ENCODE results near the gene MCCD1. TPM values are rescaled to one million over a fixed set of nuclear protein-coding genes. Genes with fewer than 3 reads are reported as not detected.

Gene MCCD1
- polyA plus RNA-seq, 2 of the 4 experiments (the other 2 are of a cell fraction): not detected

DNA sequence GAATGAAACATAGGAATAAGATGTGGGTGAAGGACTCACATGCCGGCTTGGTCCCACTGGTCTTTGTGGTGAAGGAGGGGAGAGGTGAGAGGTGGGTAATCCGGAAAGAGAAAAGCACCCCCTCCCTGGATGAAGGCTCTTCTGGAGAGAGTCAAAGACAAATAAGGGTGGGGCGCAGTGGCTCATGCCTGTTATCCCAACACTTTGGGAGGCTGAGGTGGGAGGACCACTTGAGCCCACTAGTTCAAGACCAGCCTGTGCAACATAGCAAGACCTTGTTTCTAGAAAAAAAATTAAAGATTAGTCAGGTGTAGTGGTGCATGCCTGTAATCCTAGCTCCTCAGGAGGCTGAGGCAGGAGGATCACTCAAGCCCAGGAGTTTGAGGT lies 50.4 kb downstream of the MCCD1 start:
- WGBS (ENCODE audit: missing lambda C conversion rate): 89% methylated on average over 3 of the region's 3 CpGs

More for the DNA sequence above, 50.4 kb downstream of the MCCD1 start:
- H3K4me2 ChIP-seq: no peak overlapping the region
- no peaks in the 10 kb centered on the region for H3K9me3 ChIP-seq
- no peak overlapping the region for H3K27ac ChIP-seq
- no peak for FAIRE-seq
- ChIA-PET POLR2A (interaction anchor here (1.2 kb wide), 1 partner anchor 37 kb away, joined by 3 read pairs; the partner anchor contains the start of gene DDX39B), CTCF (interaction anchor here (1.6 to 18.3 kb wide), 4 partner anchors 9 to 30 kb away, joined by 4 to 338 read pairs (median 43); partner anchors contain the start of genes LTA and NCR3)
- peaks cover 6% of the 10 kb centered on the region; the same call in 1 of the 3 replicates for H3K4me1 ChIP-seq
- ATAC-seq: no peak
- TF ChIP-seq RARB (CRISPR knock-in tag; IDR thresholded peaks at IDR 0.05) (no peak), ELK1 (IDR thresholded peaks at IDR 0.05; ENCODE audit: low read depth, low read length) (no peak), GATA3 (IDR thresholded peaks at IDR 0.05; ENCODE audit: borderline replicate concordance) (no peak), PHF8 (IDR thresholded peaks at IDR 0.05; ENCODE audit: borderline replicate concordance, low read depth) (no peak), HOXA7 (CRISPR knock-in tag; IDR thresholded peaks at IDR 0.05) (no peak), CBX8 (IDR thresholded peaks at IDR 0.05) (no peak), POLR2A (IDR thresholded peaks at IDR 0.05; ENCODE audit: low read length) (no peak), REST (IDR thresholded peaks at IDR 0.05) (no peak), ZFP36 (IDR thresholded peaks at IDR 0.05; ENCODE audit: borderline replicate concordance, partially characterized antibody) (no peak), RFX5 (IDR thresholded peaks at IDR 0.05) (no peak)
- TF ChIP-seq, protein P1, sequence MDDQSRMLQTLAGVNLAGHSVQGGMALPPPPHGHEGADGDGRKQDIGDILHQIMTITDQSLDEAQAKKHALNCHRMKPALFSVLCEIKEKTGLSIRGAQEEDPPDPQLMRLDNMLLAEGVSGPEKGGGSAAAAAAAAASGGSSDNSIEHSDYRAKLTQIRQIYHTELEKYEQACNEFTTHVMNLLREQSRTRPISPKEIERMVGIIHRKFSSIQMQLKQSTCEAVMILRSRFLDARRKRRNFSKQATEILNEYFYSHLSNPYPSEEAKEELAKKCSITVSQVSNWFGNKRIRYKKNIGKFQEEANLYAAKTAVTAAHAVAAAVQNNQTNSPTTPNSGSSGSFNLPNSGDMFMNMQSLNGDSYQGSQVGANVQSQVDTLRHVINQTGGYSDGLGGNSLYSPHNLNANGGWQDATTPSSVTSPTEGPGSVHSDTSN (IDR thresholded peaks at IDR 0.05): no peak
- no peak overlapping the region for H3K4me3 ChIP-seq
- DNase-seq (ENCODE audit: low read depth in 1 of 2, low spot score in 1 of 2): no peak

Small RNA genes lying within 50 kb of the gene (small RNA-seq; reads per million reads assigned to genes)
- gene AL663061.1 (0 reads per million in 6 experiments), gene RF00019 (0 reads per million in 6 experiments), gene SNORD117 (7.9 to 391 (median 30.7) reads per million in 6 experiments), gene SNORD84 (0 reads per million in 6 experiments)

Other genes with a start within 250 kb of the MCCD1 start
- gene HLA-B, start 171.8 kb upstream of the MCCD1 start, polyA plus RNA-seq (2011; rRNA removed): 9.4 and 9.7 TPM in 2 replicates
- gene HLA-B, start 171.8 kb upstream of the MCCD1 start, polyA plus RNA-seq (2017; fragmentation: RNase III; extraction: RNeasy Plus Mini Kit Qiagen cat#74134 plus additional on column Dnase treatment): 9.0 to 10.0 TPM (median 9.9 TPM) in 3 replicates
- gene MICA, start 125.4 kb upstream of the MCCD1 start, polyA plus RNA-seq (2011; rRNA removed): 20.5 and 22.7 TPM in 2 replicates
- 18.6 to 22.8 TPM (median 20.1 TPM) in 3 replicates for gene MICA, start 125.4 kb upstream of the MCCD1 start, polyA plus RNA-seq (2017; fragmentation: RNase III; extraction: RNeasy Plus Mini Kit Qiagen cat#74134 plus additional on column Dnase treatment)
- gene MICB, start 30.8 kb upstream of the MCCD1 start, polyA plus RNA-seq (2011; rRNA removed): 6.8 and 7.9 TPM in 2 replicates
- 5.9 to 7.0 TPM (median 6.8 TPM) in 3 replicates for gene MICB, start 30.8 kb upstream of the MCCD1 start, polyA plus RNA-seq (2017; fragmentation: RNase III; extraction: RNeasy Plus Mini Kit Qiagen cat#74134 plus additional on column Dnase treatment)
- gene DDX39B, start 13.0 kb downstream of the MCCD1 start, polyA plus RNA-seq (2011; rRNA removed): 267 and 334 TPM in 2 replicates
- 434 to 464 TPM (median 441 TPM) in 3 replicates for gene DDX39B, start 13.0 kb downstream of the MCCD1 start, polyA plus RNA-seq (2017; fragmentation: RNase III; extraction: RNeasy Plus Mini Kit Qiagen cat#74134 plus additional on column Dnase treatment)
- gene ATP6V1G2, start 17.6 kb downstream of the MCCD1 start, polyA plus RNA-seq (2011; rRNA removed): 1.2 and 1.5 TPM in 2 replicates
- 0.57 to 0.75 TPM (median 0.64 TPM) in 3 replicates for gene ATP6V1G2, start 17.6 kb downstream of the MCCD1 start, polyA plus RNA-seq (2017; fragmentation: RNase III; extraction: RNeasy Plus Mini Kit Qiagen cat#74134 plus additional on column Dnase treatment)
- gene NFKBIL1, start 18.6 kb downstream of the MCCD1 start, polyA plus RNA-seq (2011; rRNA removed): 3.8 and 5.2 TPM in 2 replicates
- gene NFKBIL1, start 18.6 kb downstream of the MCCD1 start, polyA plus RNA-seq (2017; fragmentation: RNase III; extraction: RNeasy Plus Mini Kit Qiagen cat#74134 plus additional on column Dnase treatment): 7.4 to 9.0 TPM (median 7.6 TPM) in 3 replicates
- 0.07 TPM in 1 of 2 replicates, not detected in the other for gene LTA, start 43.3 kb downstream of the MCCD1 start, polyA plus RNA-seq (2011; rRNA removed)
- gene LTA, start 43.3 kb downstream of the MCCD1 start, polyA plus RNA-seq (2017; fragmentation: RNase III; extraction: RNeasy Plus Mini Kit Qiagen cat#74134 plus additional on column Dnase treatment): 0.07 to 0.08 TPM in 2 of 3 replicates, not detected in the other
- gene TNF, start 46.6 kb downstream of the MCCD1 start, polyA plus RNA-seq (2011; rRNA removed): 0.07 TPM in 1 of 2 replicates, not detected in the other
- gene TNF, start 46.6 kb downstream of the MCCD1 start, polyA plus RNA-seq (2017; fragmentation: RNase III; extraction: RNeasy Plus Mini Kit Qiagen cat#74134 plus additional on column Dnase treatment): not detected in 3 replicates
- 0.13 and 0.26 TPM in 2 replicates for gene LTB, start 53.5 kb downstream of the MCCD1 start, polyA plus RNA-seq (2011; rRNA removed)
- 0.14 to 0.57 TPM (median 0.33 TPM) in 3 replicates for gene LTB, start 53.5 kb downstream of the MCCD1 start, polyA plus RNA-seq (2017; fragmentation: RNase III; extraction: RNeasy Plus Mini Kit Qiagen cat#74134 plus additional on column Dnase treatment)
- gene LST1, start 57.3 kb downstream of the MCCD1 start, polyA plus RNA-seq (2011; rRNA removed): 0.17 and 0.19 TPM in 2 replicates
- gene LST1, start 57.3 kb downstream of the MCCD1 start, polyA plus RNA-seq (2017; fragmentation: RNase III; extraction: RNeasy Plus Mini Kit Qiagen cat#74134 plus additional on column Dnase treatment): 0.26 to 0.47 TPM in 2 of 3 replicates, not detected in the other
- gene NCR3, start 64.0 kb downstream of the MCCD1 start, polyA plus RNA-seq (2011; rRNA removed): not detected in 2 replicates
- not detected in 3 replicates for gene NCR3, start 64.0 kb downstream of the MCCD1 start, polyA plus RNA-seq (2017; fragmentation: RNase III; extraction: RNeasy Plus Mini Kit Qiagen cat#74134 plus additional on column Dnase treatment)
- gene AIF1, start 86.3 kb downstream of the MCCD1 start, polyA plus RNA-seq (2011; rRNA removed): not detected in 2 replicates
- gene AIF1, start 86.3 kb downstream of the MCCD1 start, polyA plus RNA-seq (2017; fragmentation: RNase III; extraction: RNeasy Plus Mini Kit Qiagen cat#74134 plus additional on column Dnase treatment): not detected in 3 replicates
- gene PRRC2A, start 91.8 kb downstream of the MCCD1 start, polyA plus RNA-seq (2011; rRNA removed): 26.0 and 28.0 TPM in 2 replicates
- gene PRRC2A, start 91.8 kb downstream of the MCCD1 start, polyA plus RNA-seq (2017; fragmentation: RNase III; extraction: RNeasy Plus Mini Kit Qiagen cat#74134 plus additional on column Dnase treatment): 60.7 to 63.0 TPM (median 61.1 TPM) in 3 replicates
- 50.4 and 59.4 TPM in 2 replicates for gene BAG6, start 123.7 kb downstream of the MCCD1 start, polyA plus RNA-seq (2011; rRNA removed)
- 107 to 123 TPM (median 121 TPM) in 3 replicates for gene BAG6, start 123.7 kb downstream of the MCCD1 start, polyA plus RNA-seq (2017; fragmentation: RNase III; extraction: RNeasy Plus Mini Kit Qiagen cat#74134 plus additional on column Dnase treatment)
- 2.6 and 4.1 TPM in 2 replicates for gene APOM, start 126.9 kb downstream of the MCCD1 start, polyA plus RNA-seq (2011; rRNA removed)
- 1.5 to 2.1 TPM (median 1.9 TPM) in 3 replicates for gene APOM, start 126.9 kb downstream of the MCCD1 start, polyA plus RNA-seq (2017; fragmentation: RNase III; extraction: RNeasy Plus Mini Kit Qiagen cat#74134 plus additional on column Dnase treatment)
- gene C6orf47, start 131.8 kb downstream of the MCCD1 start, polyA plus RNA-seq (2011; rRNA removed): 6.0 and 6.1 TPM in 2 replicates
- gene C6orf47, start 131.8 kb downstream of the MCCD1 start, polyA plus RNA-seq (2017; fragmentation: RNase III; extraction: RNeasy Plus Mini Kit Qiagen cat#74134 plus additional on column Dnase treatment): 10.7 to 13.6 TPM (median 11.9 TPM) in 3 replicates
- gene GPANK1, start 136.0 kb downstream of the MCCD1 start, polyA plus RNA-seq (2011; rRNA removed): 10.0 and 11.0 TPM in 2 replicates
- gene GPANK1, start 136.0 kb downstream of the MCCD1 start, polyA plus RNA-seq (2017; fragmentation: RNase III; extraction: RNeasy Plus Mini Kit Qiagen cat#74134 plus additional on column Dnase treatment): 9.7 to 11.7 TPM (median 11.0 TPM) in 3 replicates
- 41.8 and 61.0 TPM in 2 replicates for gene CSNK2B, start 137.1 kb downstream of the MCCD1 start, polyA plus RNA-seq (2011; rRNA removed)
- 134 to 141 TPM (median 141 TPM) in 3 replicates for gene CSNK2B, start 137.1 kb downstream of the MCCD1 start, polyA plus RNA-seq (2017; fragmentation: RNase III; extraction: RNeasy Plus Mini Kit Qiagen cat#74134 plus additional on column Dnase treatment)
- 5.9 and 6.7 TPM in 2 replicates for gene LY6G5B, start 141.0 kb downstream of the MCCD1 start, polyA plus RNA-seq (2011; rRNA removed)
- gene LY6G5B, start 141.0 kb downstream of the MCCD1 start, polyA plus RNA-seq (2017; fragmentation: RNase III; extraction: RNeasy Plus Mini Kit Qiagen cat#74134 plus additional on column Dnase treatment): 9.0 to 12.3 TPM (median 9.9 TPM) in 3 replicates
- 1.2 and 1.6 TPM in 2 replicates for gene LY6G5C, start 152.1 kb downstream of the MCCD1 start, polyA plus RNA-seq (2011; rRNA removed)
- gene LY6G5C, start 152.1 kb downstream of the MCCD1 start, polyA plus RNA-seq (2017; fragmentation: RNase III; extraction: RNeasy Plus Mini Kit Qiagen cat#74134 plus additional on column Dnase treatment): 1.5 to 1.9 TPM (median 1.6 TPM) in 3 replicates
- gene ABHD16A, start 174.4 kb downstream of the MCCD1 start, polyA plus RNA-seq (2011; rRNA removed): 22.3 and 22.6 TPM in 2 replicates
- gene ABHD16A, start 174.4 kb downstream of the MCCD1 start, polyA plus RNA-seq (2017; fragmentation: RNase III; extraction: RNeasy Plus Mini Kit Qiagen cat#74134 plus additional on column Dnase treatment): 14.5 to 16.6 TPM (median 16.2 TPM) in 3 replicates
- not detected in 2 replicates for gene LY6G6F, start 177.9 kb downstream of the MCCD1 start, polyA plus RNA-seq (2011; rRNA removed)
- not detected in 3 replicates for gene LY6G6F, start 177.9 kb downstream of the MCCD1 start, polyA plus RNA-seq (2017; fragmentation: RNase III; extraction: RNeasy Plus Mini Kit Qiagen cat#74134 plus additional on column Dnase treatment)
- gene LY6G6D, start 186.4 kb downstream of the MCCD1 start, polyA plus RNA-seq (2011; rRNA removed): not detected in 2 replicates
- not detected in 3 replicates for gene LY6G6D, start 186.4 kb downstream of the MCCD1 start, polyA plus RNA-seq (2017; fragmentation: RNase III; extraction: RNeasy Plus Mini Kit Qiagen cat#74134 plus additional on column Dnase treatment)
- 0.08 and 0.11 TPM in 2 replicates for gene LY6G6C, start 192.8 kb downstream of the MCCD1 start, polyA plus RNA-seq (2011; rRNA removed)
- gene LY6G6C, start 192.8 kb downstream of the MCCD1 start, polyA plus RNA-seq (2017; fragmentation: RNase III; extraction: RNeasy Plus Mini Kit Qiagen cat#74134 plus additional on column Dnase treatment): 0.11 to 0.21 TPM in 2 of 3 replicates, not detected in the other
- not detected in 2 replicates for gene MPIG6B, start 194.4 kb downstream of the MCCD1 start, polyA plus RNA-seq (2011; rRNA removed)
- not detected in 3 replicates for gene MPIG6B, start 194.4 kb downstream of the MCCD1 start, polyA plus RNA-seq (2017; fragmentation: RNase III; extraction: RNeasy Plus Mini Kit Qiagen cat#74134 plus additional on column Dnase treatment)
- gene DDAH2, start 200.3 kb downstream of the MCCD1 start, polyA plus RNA-seq (2011; rRNA removed): 19.3 and 20.6 TPM in 2 replicates
- gene DDAH2, start 200.3 kb downstream of the MCCD1 start, polyA plus RNA-seq (2017; fragmentation: RNase III; extraction: RNeasy Plus Mini Kit Qiagen cat#74134 plus additional on column Dnase treatment): 44.8 to 57.3 TPM (median 54.5 TPM) in 3 replicates
- 346 and 397 TPM in 2 replicates for gene CLIC1, start 207.6 kb downstream of the MCCD1 start, polyA plus RNA-seq (2011; rRNA removed)
- 249 to 283 TPM (median 251 TPM) in 3 replicates for gene CLIC1, start 207.6 kb downstream of the MCCD1 start, polyA plus RNA-seq (2017; fragmentation: RNase III; extraction: RNeasy Plus Mini Kit Qiagen cat#74134 plus additional on column Dnase treatment)
- gene MSH5, start 211.0 kb downstream of the MCCD1 start, polyA plus RNA-seq (2011; rRNA removed): 36.5 and 42.6 TPM in 2 replicates
- gene MSH5, start 211.0 kb downstream of the MCCD1 start, polyA plus RNA-seq (2017; fragmentation: RNase III; extraction: RNeasy Plus Mini Kit Qiagen cat#74134 plus additional on column Dnase treatment): 17.1 to 18.8 TPM (median 17.4 TPM) in 3 replicates
- 3.3 and 6.9 TPM in 2 replicates for gene SAPCD1, start 233.7 kb downstream of the MCCD1 start, polyA plus RNA-seq (2011; rRNA removed)
- gene SAPCD1, start 233.7 kb downstream of the MCCD1 start, polyA plus RNA-seq (2017; fragmentation: RNase III; extraction: RNeasy Plus Mini Kit Qiagen cat#74134 plus additional on column Dnase treatment): 5.8 to 7.5 TPM (median 7.1 TPM) in 3 replicates
- 1.1 TPM in 2 replicates for gene VWA7, start 248.4 kb downstream of the MCCD1 start, polyA plus RNA-seq (2011; rRNA removed)
- gene VWA7, start 248.4 kb downstream of the MCCD1 start, polyA plus RNA-seq (2017; fragmentation: RNase III; extraction: RNeasy Plus Mini Kit Qiagen cat#74134 plus additional on column Dnase treatment): 0.95 to 1.1 TPM (median 0.98 TPM) in 3 replicates

Measured in A549 (cell line).